Ramos (cell line): ENCODE measurements around the gene PTPN2.

ENCODE experiments used
- in situ Hi-C: fragments of 300-500 bp; cut with MboI; formaldehyde crosslinking; loops from one replicate; pipeline ENCODE4 v1.14.3; 2022; ENCODE audit warnings: low sequenced_read_pairs; ENCODE audit not compliant: unreplicated experiment

Gene PTPN2

DNA sequence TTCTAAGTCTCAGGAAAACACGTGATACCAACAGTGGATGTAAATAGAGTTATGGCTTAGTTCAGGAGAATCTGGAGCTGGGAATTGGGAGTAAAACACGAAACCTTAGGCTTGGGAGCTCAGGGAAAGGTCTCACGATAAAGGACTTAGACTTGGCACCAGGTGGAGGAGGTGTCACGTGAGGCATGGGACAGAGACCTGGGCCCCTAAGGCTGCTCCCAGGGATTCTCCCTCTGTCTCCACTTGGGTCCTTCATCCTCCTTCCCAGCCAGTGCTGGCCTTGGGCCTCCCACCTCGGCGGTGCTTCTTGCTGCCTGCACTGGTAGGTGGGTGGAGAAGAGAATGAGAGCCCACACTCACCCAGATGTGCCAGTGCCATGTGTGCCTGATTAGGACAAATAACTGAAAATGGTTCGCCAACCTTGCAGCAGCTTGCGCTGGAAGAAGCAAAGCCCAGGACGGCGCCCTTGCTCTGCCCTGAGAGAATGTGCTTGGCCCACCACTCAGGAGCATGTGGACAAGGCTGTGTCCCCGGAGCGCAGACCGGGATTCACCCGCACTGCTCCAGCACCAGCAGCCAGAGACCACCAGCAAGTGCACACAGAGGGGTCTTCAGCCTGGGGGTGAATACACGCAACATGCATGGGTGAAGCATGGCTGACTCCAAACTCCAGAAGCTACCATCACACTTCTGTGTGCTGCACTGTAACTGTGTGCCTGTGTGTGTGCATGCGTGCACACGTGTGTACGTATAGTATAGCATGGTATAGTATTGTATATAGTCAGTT lies 133.1 kb downstream of the PTPN2 start:
- in situ Hi-C loops: no loop called here

- in situ Hi-C loops: no loop called here
Measured at GRCh38 chr18:12750076-12750714, 133.8 kb downstream of the PTPN2 start.

- in situ Hi-C loops: loop anchor here (5.0 to 25.0 kb wide), 2 partner anchors 143 to 413 kb away; no protein-coding TSS in a partner anchor
Measured at GRCh38 chr18:12749121-12749520, 134.9 kb downstream of the PTPN2 start.

DNA sequence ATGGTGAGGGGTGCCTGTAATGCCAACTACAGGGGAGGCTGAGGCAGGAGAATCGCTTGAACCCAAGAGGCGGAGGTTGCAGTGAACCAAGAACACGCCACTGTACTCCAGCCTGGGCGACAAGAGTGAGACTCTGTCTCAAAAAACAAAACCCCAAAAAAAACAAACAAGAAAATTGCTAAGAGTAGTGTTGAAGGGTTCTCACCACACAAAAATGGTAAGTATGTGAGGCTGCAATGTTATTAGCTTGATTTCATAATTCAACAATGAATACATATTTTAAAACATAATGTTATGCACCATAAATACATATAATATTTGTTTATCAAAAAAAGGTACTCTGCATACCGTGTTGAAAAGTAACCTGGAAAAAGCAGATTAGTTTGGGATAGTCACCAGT lies 135.4 kb downstream of the PTPN2 start:
- in situ Hi-C loops: loop anchor here (5.0 to 25.0 kb wide), 2 partner anchors 144 to 414 kb away; no protein-coding TSS in a partner anchor

GRCh38 chr18:12747530-12748315 lies 136.3 kb downstream of the PTPN2 start:
- in situ Hi-C loops: loop anchor here (5.0 to 25.0 kb wide), 2 partner anchors 145 to 415 kb away; no protein-coding TSS in a partner anchor

- in situ Hi-C loops: loop anchor here (5.0 to 25.0 kb wide), 2 partner anchors 147 to 417 kb away; no protein-coding TSS in a partner anchor
Measured at GRCh38 chr18:12745095-12745795, 138.8 kb downstream of the PTPN2 start.

DNA sequence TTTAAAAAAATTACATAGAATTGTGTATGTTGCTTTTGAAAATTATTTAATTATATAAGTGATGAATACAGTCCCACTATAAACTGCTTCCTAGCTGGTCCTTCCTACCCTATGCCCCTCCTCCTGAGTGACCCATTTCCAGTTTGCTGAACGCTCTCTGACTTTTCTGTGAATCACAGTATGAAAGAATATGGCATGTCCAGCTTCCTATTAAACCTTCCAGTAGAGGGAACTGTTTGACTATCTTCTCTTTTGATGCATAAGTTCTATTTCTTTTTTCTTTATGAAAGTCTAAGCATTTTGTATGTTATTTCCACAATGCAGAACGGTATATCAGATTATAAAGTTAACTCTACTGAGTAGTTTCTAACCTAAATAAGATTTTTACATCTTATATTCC lies 139.9 kb downstream of the PTPN2 start:
- in situ Hi-C loops: loop anchor here (25.0 kb wide), 1 partner anchor 418 kb away; no protein-coding TSS in a partner anchor

DNA sequence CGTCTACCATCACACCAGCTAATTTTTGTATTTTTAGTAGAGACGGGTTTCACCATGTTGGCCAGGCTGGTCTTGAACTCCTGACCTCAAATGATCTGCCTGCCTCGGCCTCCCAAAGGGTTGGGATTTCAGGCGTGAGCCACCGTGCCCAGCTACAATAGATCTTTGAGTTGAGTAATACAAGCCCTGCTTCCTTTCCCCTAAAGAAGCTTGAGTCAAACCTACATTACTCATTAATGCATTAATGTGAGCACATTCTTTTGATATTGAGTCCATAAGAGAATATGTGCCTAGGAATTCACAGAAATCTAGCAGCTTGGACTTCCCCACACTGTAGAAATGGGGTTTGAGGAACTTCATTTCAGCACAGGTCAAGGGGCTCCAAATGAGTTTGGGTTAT lies 141.6 kb downstream of the PTPN2 start:
- in situ Hi-C loops: loop anchor here (25.0 kb wide), 1 partner anchor 420 kb away; no protein-coding TSS in a partner anchor
